Transverse colon (tissue), 4 donors: ENCODE results near the gene IFNA4.
"Not testable (repeated sequence)": the region's sequence is repeated elsewhere in the genome, so short reads cannot be mapped to it uniquely, and the experiment has no call there.

Source experiments
- POLR2AphosphoS5 ChIP-seq, 3 donors: sonication (generic); formaldehyde crosslinking; IDR thresholded peaks; one replicate each; pipeline ENCODE4 v1.6.1; 2016; ENCODE audit warnings: antibody characterized with exemption in 3 of 3
- TF ChIP-seq, protein P1 (sequence below), 5 experiments: fragments of 200-600 bp in 3 of 5; fragments of 450-650 bp in 2 of 5; sonication (generic) in 3 of 5; IDR thresholded peaks; 1 replicate in 2 of 5; 2 replicates in 3 of 5; pipeline ENCODE4 v1.5.1; 2016 to 2017; ENCODE audit warnings: antibody characterized with exemption in 5 of 5, inconsistent platforms in 3 of 5, mild to moderate bottlenecking in 2 of 5, moderate library complexity in 1 of 5

GRCh38 chr9:21182810-21183736 is 4.3 kb downstream of the IFNA4 start:
- TF ChIP-seq, protein P1, sequence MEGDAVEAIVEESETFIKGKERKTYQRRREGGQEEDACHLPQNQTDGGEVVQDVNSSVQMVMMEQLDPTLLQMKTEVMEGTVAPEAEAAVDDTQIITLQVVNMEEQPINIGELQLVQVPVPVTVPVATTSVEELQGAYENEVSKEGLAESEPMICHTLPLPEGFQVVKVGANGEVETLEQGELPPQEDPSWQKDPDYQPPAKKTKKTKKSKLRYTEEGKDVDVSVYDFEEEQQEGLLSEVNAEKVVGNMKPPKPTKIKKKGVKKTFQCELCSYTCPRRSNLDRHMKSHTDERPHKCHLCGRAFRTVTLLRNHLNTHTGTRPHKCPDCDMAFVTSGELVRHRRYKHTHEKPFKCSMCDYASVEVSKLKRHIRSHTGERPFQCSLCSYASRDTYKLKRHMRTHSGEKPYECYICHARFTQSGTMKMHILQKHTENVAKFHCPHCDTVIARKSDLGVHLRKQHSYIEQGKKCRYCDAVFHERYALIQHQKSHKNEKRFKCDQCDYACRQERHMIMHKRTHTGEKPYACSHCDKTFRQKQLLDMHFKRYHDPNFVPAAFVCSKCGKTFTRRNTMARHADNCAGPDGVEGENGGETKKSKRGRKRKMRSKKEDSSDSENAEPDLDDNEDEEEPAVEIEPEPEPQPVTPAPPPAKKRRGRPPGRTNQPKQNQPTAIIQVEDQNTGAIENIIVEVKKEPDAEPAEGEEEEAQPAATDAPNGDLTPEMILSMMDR (IDR thresholded peaks at IDR 0.05), result peak in 2 of 5 experiments; percentile 15 to 16
- not testable (repeated sequence) for TF ChIP-seq POLR2AphosphoS5 (IDR thresholded peaks at IDR 0.05)
